Activated CD8-positive, alpha-beta memory T cell treated with anti-CD3 and anti-CD28 coated beads for 24 hours (primary cell): ENCODE data around the gene DMAC2.
A peak's percentile ranks its signal among the peaks of the same experiment; 100 is the strongest.
"Not testable (repeated sequence)": the region's sequence is repeated elsewhere in the genome, so short reads cannot be mapped to it uniquely, and the experiment has no call there.

Experiments used
- DNase-seq: peaks from one replicate; pipeline ENCODE4 v3.0.0-alpha.2; 2020

DMAC2 gene

GRCh38 chr19:41442473-41443355 is 3.0 kb upstream of the DMAC2 start, which contains the start of gene ERICH4:
ERICH4 (plus strand) TSS chr19:41443156; CDS start chr19:41443170, 14 bp downstream.
- DNase-seq: peak; percentile 43

- no peak for DNase-seq
These were observed 1.7 kb upstream of the DMAC2 start for GRCh38 chr19:41441321-41441945.

DNA sequence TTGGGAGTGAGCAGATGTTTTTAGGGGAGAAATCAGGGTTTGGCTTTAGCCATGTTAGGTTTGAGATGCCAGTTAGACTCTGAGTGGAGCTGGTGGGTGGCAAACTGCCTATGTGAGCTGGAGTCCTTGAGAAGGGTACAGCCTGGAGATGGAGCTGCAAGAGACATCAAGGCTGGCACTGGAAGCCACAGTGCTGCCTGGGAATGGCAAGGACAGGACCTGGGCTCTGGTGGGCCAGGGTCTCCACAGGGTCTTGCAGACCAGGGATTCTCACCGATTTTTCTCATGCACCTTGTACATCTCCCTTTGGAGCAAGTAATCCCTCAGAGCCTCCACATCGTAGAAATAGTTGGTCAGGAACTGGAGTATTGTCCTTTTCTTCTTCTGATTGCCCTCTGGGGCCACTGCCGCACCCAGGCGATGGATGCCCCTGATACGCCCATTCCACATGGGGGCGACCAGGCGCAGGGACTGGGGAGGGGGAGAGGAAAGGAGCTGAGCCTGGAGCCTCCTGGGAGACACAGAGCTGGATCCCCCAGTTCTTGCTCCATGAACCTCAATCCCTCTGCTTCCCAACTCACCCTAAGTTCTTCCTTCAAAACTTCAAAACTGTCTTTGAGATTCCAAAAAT is 1.7 kb downstream of the DMAC2 start:
- DNase-seq: no peak

- DNase-seq: no peak
These were observed 3.1 kb downstream of the DMAC2 start for GRCh38 chr19:41436674-41436951.

- DNase-seq: no peak
These were observed 3.6 kb downstream of the DMAC2 start for GRCh38 chr19:41435936-41436673.

GRCh38 chr19:41435376-41435775 is 4.3 kb downstream of the DMAC2 start:
- not testable (repeated sequence) for DNase-seq

DNA sequence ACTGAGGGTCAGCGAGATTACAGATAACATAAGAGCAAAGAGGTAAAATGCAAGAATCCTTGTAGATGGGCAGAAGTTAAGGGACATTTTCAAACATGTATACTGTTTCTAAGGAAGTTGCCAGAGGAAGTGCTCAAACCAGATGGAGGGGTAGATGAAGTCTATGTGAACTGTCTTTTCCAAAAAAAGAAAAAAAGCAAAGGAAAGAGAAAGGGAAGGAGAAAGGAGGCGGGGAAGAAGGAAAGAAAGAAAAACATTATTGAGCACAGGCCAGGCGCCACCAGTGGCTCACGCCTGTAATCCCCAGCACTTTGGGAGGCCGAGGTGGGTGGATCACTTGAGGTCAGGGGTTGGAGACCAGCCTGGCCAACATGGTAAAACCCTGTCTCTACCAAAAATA is 5.3 kb downstream of the DMAC2 start:
- no peak for DNase-seq

DNA sequence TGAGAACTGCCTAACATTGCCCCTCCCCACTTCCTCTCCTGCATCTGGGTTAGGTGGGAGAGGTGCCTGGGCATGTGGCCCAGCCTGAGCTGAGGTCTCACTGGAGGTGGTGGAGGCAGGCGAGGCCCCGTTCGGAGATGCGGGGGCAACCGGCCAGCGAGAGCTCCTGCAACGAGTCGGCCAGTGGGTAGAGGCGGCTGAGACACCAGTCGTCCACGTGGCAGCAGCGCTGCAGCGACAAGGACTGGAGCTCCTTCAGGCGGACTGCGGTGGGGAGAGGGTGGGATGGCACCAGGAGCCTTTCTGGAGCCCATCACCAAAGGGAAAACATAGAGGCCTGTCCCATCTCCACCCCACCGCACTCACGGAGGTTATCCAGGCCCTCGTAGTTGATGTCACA is 6.5 kb downstream of the DMAC2 start:
- DNase-seq: no peak

GRCh38 chr19:41431426-41432386 is 8.0 kb downstream of the DMAC2 start:
- DNase-seq: no peak

DNA sequence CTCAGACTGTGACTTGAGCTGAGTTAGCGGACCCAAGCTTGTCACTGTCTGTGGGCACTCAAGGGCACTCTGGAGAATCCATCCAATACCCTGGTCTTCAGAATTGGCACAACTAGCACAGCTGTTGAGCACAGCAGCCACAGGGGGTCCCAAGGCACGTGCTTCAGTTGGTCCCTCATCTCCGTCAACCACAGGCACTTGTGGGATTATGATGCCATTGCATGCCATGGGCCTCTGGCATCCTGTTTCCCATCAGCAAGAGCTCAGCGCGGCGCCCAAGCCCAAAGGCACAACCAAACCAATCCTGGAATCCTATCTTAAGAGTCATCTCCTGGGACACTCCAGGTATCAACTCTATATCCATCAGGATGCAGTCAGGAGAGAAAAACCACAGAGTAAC is 8.8 kb downstream of the DMAC2 start:
- no peak for DNase-seq

DNA sequence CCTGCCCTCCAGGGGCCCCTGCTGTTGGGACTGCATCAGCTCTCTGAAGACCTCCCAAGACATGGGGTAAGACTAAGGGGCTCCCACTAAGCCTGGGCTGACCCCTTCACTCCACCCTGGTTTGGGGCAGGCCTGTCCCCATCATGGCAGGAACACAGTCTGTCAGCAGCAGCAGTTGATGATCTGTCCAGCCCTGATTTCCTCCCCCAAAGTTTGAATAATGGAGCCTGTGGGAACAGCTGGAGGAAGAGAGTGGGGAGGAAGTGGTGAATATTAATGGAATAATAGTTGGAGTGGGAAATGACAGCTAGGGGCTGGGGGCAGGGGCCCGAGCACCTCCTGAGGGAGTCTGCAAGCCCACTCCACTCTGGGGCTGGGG is 11.2 kb downstream of the DMAC2 start:
- DNase-seq: no peak

- peak; percentile 73 for DNase-seq
These were observed 11.8 kb downstream of the DMAC2 start for GRCh38 chr19:41427647-41428480.

- no peak for DNase-seq
These were observed 12.6 kb downstream of the DMAC2 start, which contains the start of gene B3GNT8 for GRCh38 chr19:41426952-41427646. B3GNT8 (minus strand) TSS chr19:41427374; CDS start chr19:41426778, 596 bp downstream.

GRCh38 chr19:41426116-41426841 is 13.4 kb downstream of the DMAC2 start:
- DNase-seq: no peak

DNA sequence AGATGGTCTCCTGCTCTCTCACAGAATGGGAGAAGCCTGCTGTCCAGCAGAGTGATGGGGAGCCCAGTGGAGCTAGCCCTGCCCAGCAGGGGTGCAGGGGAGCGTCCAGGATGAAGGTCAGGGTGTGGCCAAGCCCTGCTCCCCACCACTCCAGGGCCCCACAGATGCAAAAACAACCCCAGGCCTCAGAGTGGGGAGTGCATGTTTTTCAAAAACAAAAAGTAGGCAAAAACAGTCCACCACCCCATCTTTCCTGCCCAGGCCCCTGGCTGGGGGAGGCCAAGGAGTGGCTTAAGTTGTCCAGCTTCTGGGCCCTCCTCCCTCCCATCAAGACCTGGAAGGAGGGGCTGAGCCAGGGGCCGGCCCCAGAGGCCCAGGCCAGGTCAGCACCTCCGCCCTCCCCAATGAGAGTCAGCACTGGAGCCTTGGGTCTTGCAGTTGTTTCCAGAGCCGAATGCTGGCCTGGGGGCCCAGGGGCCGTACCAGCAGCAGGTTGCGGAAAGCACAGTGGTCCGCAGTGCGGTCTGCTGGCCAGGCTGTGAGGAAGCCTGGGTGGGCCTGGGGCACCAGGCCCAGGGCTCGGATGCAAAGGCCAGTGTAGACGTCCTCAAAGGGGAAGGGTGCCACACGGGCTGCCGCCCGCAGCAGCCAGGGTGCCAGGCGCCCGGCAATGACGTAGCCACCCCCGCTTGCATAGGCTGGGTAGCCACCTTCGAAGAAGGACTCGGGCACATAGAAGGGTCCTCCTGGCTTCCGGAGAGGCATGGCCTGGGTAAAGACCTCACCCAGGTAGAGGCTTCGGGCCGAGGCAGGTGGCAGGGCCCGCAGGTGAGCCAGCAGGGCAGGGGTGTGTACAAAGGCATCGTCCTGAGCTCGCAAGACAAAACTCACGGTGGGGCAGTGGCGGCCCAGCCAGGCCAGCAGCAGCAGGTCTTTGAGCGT is 14.3 kb downstream of the DMAC2 start:
- DNase-seq: no peak

DNA sequence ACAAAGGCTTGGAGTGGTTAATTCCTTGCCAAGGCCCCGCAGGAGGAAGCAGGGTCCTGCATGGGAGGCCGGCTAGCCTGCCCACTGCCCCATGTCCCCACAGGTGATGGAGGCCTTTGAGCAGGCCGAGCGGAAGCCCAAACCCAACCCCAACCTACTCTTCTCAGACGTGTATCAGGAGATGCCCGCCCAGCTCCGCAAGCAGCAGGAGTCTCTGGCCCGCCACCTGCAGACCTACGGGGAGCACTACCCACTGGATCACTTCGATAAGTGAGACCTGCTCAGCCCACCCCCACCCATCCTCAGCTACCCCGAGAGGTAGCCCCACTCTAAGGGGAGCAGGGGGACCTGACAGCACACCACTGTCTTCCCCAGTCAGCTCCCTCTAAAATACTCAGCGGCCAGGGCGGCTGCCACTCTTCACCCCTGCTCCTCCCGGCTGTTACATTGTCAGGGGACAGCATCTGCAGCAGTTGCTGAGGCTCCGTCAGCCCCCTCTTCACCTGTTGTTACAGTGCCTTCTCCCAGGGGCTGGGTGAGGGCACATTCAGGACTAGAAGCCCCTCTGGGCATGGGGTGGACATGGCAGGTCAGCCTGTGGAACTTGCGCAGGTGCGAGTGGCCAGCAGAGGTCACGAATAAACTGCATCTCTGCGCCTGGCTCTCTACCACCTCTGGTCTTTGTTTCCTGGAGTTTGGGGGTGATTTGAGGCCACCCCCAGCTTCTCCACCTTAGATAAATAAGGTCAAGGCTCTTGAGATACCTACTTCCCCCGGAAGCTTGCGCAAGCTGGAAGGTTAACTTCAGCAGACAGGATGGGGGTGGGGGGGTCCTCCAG is 15.2 kb downstream of the DMAC2 start:
- DNase-seq: no peak

- DNase-seq: no peak
These were observed 16.8 kb downstream of the DMAC2 start for GRCh38 chr19:41422955-41423354.

DNA sequence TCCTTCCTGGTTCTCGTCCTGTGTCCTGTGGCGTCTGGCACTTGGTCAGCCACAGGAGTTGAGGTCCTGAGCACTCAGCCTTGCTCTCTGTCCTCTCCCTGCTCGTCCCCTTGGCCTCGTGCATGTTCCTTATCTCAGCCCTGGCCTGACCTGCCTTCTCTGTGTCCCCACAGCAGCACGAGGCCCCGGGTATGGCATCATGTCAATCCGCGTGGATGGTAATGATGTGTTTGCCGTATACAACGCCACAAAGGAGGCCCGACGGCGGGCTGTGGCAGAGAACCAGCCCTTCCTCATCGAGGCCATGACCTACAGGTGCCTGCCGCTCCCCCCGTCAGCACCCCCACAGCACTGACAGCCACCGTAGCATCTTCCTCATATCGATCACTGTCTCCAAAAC is 17.3 kb downstream of the DMAC2 start:
- DNase-seq: no peak
